Inflammatory macrophage treated with lipopolysaccharide for 4 hours (primary cell): ENCODE data around the gene SLC15A3.
"Not testable (repeated sequence)": the region's sequence is repeated elsewhere in the genome, so short reads cannot be mapped to it uniquely, and the experiment has no call there.

Experiments
- DNase-seq: peaks from one replicate; pipeline ENCODE4 v3.0.0-alpha.2; 2020

SLC15A3 gene

GRCh38 chr11:60912223-60912850, 39.6 kb downstream of the SLC15A3 start:
- DNase-seq, result no peak

GRCh38 chr11:60910711-60911380, 41.1 kb downstream of the SLC15A3 start:
- DNase-seq, result peak; percentile 57

- DNase-seq, result peak; percentile 84
Measured at GRCh38 chr11:60910281-60910687, 41.7 kb downstream of the SLC15A3 start.

GRCh38 chr11:60909680-60910280, 42.2 kb downstream of the SLC15A3 start:
- DNase-seq, result not testable (repeated sequence)

- DNase-seq, result no peak
Measured at GRCh38 chr11:60908803-60909202, 43.2 kb downstream of the SLC15A3 start.

GRCh38 chr11:60906132-60906972, 45.6 kb downstream of the SLC15A3 start, which contains the start of gene PRPF19:
PRPF19 (minus strand) TSS chr11:60906585; CDS start chr11:60906382, 203 bp downstream.
- DNase-seq, result peak; percentile 98

- no peak for DNase-seq
Measured at GRCh38 chr11:60905551-60906113, 46.3 kb downstream of the SLC15A3 start.

GRCh38 chr11:60905047-60905446, 46.9 kb downstream of the SLC15A3 start:
- no peak for DNase-seq

- DNase-seq, result no peak
Measured at GRCh38 chr11:60902625-60903024, 49.4 kb downstream of the SLC15A3 start.

GRCh38 chr11:60900673-60901404, 51.1 kb downstream of the SLC15A3 start:
- DNase-seq, result no peak

- no peak for DNase-seq
Measured at GRCh38 chr11:60899977-60900376, 52.0 kb downstream of the SLC15A3 start.

- DNase-seq, result peak; percentile 67
Measured at GRCh38 chr11:60899046-60899936, 52.7 kb downstream of the SLC15A3 start.

GRCh38 chr11:60897496-60897895, 54.5 kb downstream of the SLC15A3 start:
- no peak for DNase-seq

GRCh38 chr11:60895687-60896086, 56.3 kb downstream of the SLC15A3 start:
- peak; percentile 44 for DNase-seq

GRCh38 chr11:60891103-60891741, 60.8 kb downstream of the SLC15A3 start:
- no peak for DNase-seq

GRCh38 chr11:60890696-60891095, 61.3 kb downstream of the SLC15A3 start:
- DNase-seq, result no peak

GRCh38 chr11:60889869-60890311, 62.1 kb downstream of the SLC15A3 start:
- DNase-seq, result no peak

GRCh38 chr11:60887556-60887955, 64.4 kb downstream of the SLC15A3 start:
- peak; percentile 57 for DNase-seq
